Activated naive CD4-positive, alpha-beta T cell treated with anti-CD3 and anti-CD28 coated beads, Interleukin-2, amount 50 U/mL, for 72 hours (primary cell): Measurements from ENCODE around the gene TSHZ2. TPM values are rescaled to one million over a fixed set of nuclear protein-coding genes. Genes with fewer than 3 reads are reported as not detected.

ENCODE experiments used
- ATAC-seq, 2 donors: fragments of 150-1000 bp; cut with Tn5 transposase; 2 replicates each; pipeline ENCODE4 v1.10.0; 2021; ENCODE audit warnings: mild to moderate bottlenecking in 2 of 2, moderate library complexity in 2 of 2
- DNase-seq, 2 donors: peaks; one replicate each; pipeline ENCODE4 v3.0.0; 2021 to 2022; ENCODE audit warnings: low spot score in 2 of 2
- H3K27ac Mint-ChIP-seq, 2 donors: one replicate each; pipeline ENCODE4 v1.8.0; 2022; ENCODE audit warnings: mild to moderate bottlenecking in 2 of 2, mixed read lengths in 2 of 2
- H3K36me3 Mint-ChIP-seq, 2 donors: one replicate each; pipeline ENCODE4 v1.8.0; 2022; ENCODE audit warnings: mixed read lengths in 2 of 2
- H3K9me3 Mint-ChIP-seq, 2 donors: one replicate each; pipeline ENCODE4 v1.8.0; 2022; ENCODE audit warnings: mixed read lengths in 2 of 2
- total RNA-seq, 2 donors: library from RNA; stranded (reverse); gene quantifications; one replicate each; pipeline ENCODE4 v1.2.3, GENCODE V29; 2022

Gene TSHZ2
- total RNA-seq, 2 donors from 2014 or later, result 31.4 to 91.0 TPM

GRCh38 chr20:53027089-53027488 lies 54.9 kb downstream of the TSHZ2 start:
- DNase-seq, result no peak
- Mint-ChIP-seq H3K9me3 (peaks cover 4 to 9% of the 10 kb centered on the region in 2 donors), H3K36me3 (peaks cover 14 to 59% of the 10 kb centered on the region in 2 donors), H3K27ac (peak overlapping the region; percentile 74 to 96)
- ATAC-seq, result no peak

- peak; percentile 74 to 77 for ATAC-seq
- H3K27ac Mint-ChIP-seq, result peak overlapping the region; percentile 74 to 96
- peak in 1 of 2 donors; percentile 61 for DNase-seq
- H3K36me3 Mint-ChIP-seq, result peaks cover 14 to 62% of the 10 kb centered on the region in 2 donors
- peaks cover 4 to 9% of the 10 kb centered on the region in 2 donors for H3K9me3 Mint-ChIP-seq
These were observed 56.3 kb downstream of the TSHZ2 start for GRCh38 chr20:53028337-53029007.

- Mint-ChIP-seq H3K36me3 (peaks cover 14 to 62% of the 10 kb centered on the region in 2 donors), H3K9me3 (peaks cover 4 to 9% of the 10 kb centered on the region in 2 donors), H3K27ac (peak overlapping the region; percentile 64 to 96)
- DNase-seq (no peak), ATAC-seq (no peak)
These were observed 57.9 kb downstream of the TSHZ2 start for GRCh38 chr20:53030061-53030460.

- Mint-ChIP-seq H3K27ac (no peak overlapping the region), H3K36me3 (peaks cover 14 to 52% of the 10 kb centered on the region in 2 donors), H3K9me3 (peaks cover 4 to 9% of the 10 kb centered on the region in 2 donors)
- DNase-seq (no peak), ATAC-seq (no peak)
These were observed 59.9 kb downstream of the TSHZ2 start for GRCh38 chr20:53032046-53032445.

- ATAC-seq (no peak), DNase-seq (no peak)
- peak overlapping the region in 1 of 2 donors; percentile 72 for H3K27ac Mint-ChIP-seq
- H3K9me3 Mint-ChIP-seq, result peaks cover under 1 to 5% of the 10 kb centered on the region in 2 donors
- peaks cover 10 to 52% of the 10 kb centered on the region in 2 donors for H3K36me3 Mint-ChIP-seq
These were observed 60.3 kb downstream of the TSHZ2 start for GRCh38 chr20:53032478-53032932.

GRCh38 chr20:53033176-53033575 lies 61.0 kb downstream of the TSHZ2 start:
- Mint-ChIP-seq H3K27ac (no peak overlapping the region), H3K9me3 (no peaks in the 10 kb centered on the region), H3K36me3 (peaks cover 6 to 52% of the 10 kb centered on the region in 2 donors)
- DNase-seq, result no peak
- no peak for ATAC-seq

- peak; percentile 69 to 86 for ATAC-seq
- H3K9me3 Mint-ChIP-seq, result peaks cover 0 to 6% of the 10 kb centered on the region in 2 donors
These were observed 62.7 kb downstream of the TSHZ2 start for GRCh38 chr20:53034899-53035298.

GRCh38 chr20:53036992-53037391 lies 64.8 kb downstream of the TSHZ2 start:
- Mint-ChIP-seq H3K27ac (no peak overlapping the region), H3K36me3 (peaks cover 6 to 63% of the 10 kb centered on the region in 2 donors), H3K9me3 (peaks cover 0 to 6% of the 10 kb centered on the region in 2 donors)
- DNase-seq, result no peak
- ATAC-seq, result no peak

More at GRCh38 chr20:53034899-53035298, 62.7 kb downstream of the TSHZ2 start:
- DNase-seq, result peak in 1 of 2 donors; percentile 28
- peak overlapping the region; percentile 75 to 94 for H3K27ac Mint-ChIP-seq
- H3K36me3 Mint-ChIP-seq, result peaks cover 6 to 56% of the 10 kb centered on the region in 2 donors

GRCh38 chr20:53037621-53038020 lies 65.5 kb downstream of the TSHZ2 start:
- Mint-ChIP-seq H3K36me3 (peaks cover 6 to 64% of the 10 kb centered on the region in 2 donors), H3K9me3 (peaks cover 0 to 6% of the 10 kb centered on the region in 2 donors), H3K27ac (peak overlapping the region in 1 of 2 donors; percentile 39)
- DNase-seq, result no peak
- ATAC-seq, result no peak

- Mint-ChIP-seq H3K36me3 (peaks cover 6 to 64% of the 10 kb centered on the region in 2 donors), H3K9me3 (peaks cover 0 to 6% of the 10 kb centered on the region in 2 donors), H3K27ac (peak overlapping the region in 1 of 2 donors; percentile 75)
- ATAC-seq (peak in 1 of 2 donors; percentile 51), DNase-seq (no peak)
These were observed 66.1 kb downstream of the TSHZ2 start for GRCh38 chr20:53038299-53038698.

GRCh38 chr20:53040693-53041589 lies 68.8 kb downstream of the TSHZ2 start:
- ATAC-seq, result no peak
- Mint-ChIP-seq H3K27ac (no peak overlapping the region), H3K36me3 (peaks cover 6 to 89% of the 10 kb centered on the region in 2 donors), H3K9me3 (peaks cover 0 to 6% of the 10 kb centered on the region in 2 donors)
- DNase-seq, result no peak

- no peak overlapping the region for H3K27ac Mint-ChIP-seq
- DNase-seq (no peak), ATAC-seq (no peak)
- H3K36me3 Mint-ChIP-seq, result peaks cover 6 to 95% of the 10 kb centered on the region in 2 donors
- H3K9me3 Mint-ChIP-seq, result peaks cover 0 to 6% of the 10 kb centered on the region in 2 donors
These were observed 70.4 kb downstream of the TSHZ2 start for GRCh38 chr20:53042521-53042920.

- H3K9me3 Mint-ChIP-seq, result peaks cover 0 to 9% of the 10 kb centered on the region in 2 donors
- ATAC-seq, result no peak
- H3K27ac Mint-ChIP-seq, result no peak overlapping the region
- no peak for DNase-seq
- H3K36me3 Mint-ChIP-seq, result peaks cover 6 to 93% of the 10 kb centered on the region in 2 donors
These were observed 72.1 kb downstream of the TSHZ2 start for GRCh38 chr20:53044296-53044695.

GRCh38 chr20:53045941-53046340 lies 73.8 kb downstream of the TSHZ2 start:
- peaks cover 5 to 89% of the 10 kb centered on the region in 2 donors for H3K36me3 Mint-ChIP-seq
- H3K9me3 Mint-ChIP-seq, result peaks cover 0 to 15% of the 10 kb centered on the region in 2 donors
- DNase-seq, result no peak
- H3K27ac Mint-ChIP-seq, result no peak overlapping the region
- ATAC-seq, result no peak

GRCh38 chr20:53047203-53047602 lies 75.0 kb downstream of the TSHZ2 start:
- H3K27ac Mint-ChIP-seq, result no peak overlapping the region
- H3K36me3 Mint-ChIP-seq, result peaks cover 5 to 87% of the 10 kb centered on the region in 2 donors
- peaks cover 0 to 19% of the 10 kb centered on the region in 2 donors for H3K9me3 Mint-ChIP-seq
- ATAC-seq (no peak), DNase-seq (no peak)

- DNase-seq, result no peak
- H3K27ac Mint-ChIP-seq, result peak overlapping the region in 1 of 2 donors; percentile 94
- H3K9me3 Mint-ChIP-seq, result peaks cover 0 to 19% of the 10 kb centered on the region in 2 donors
- no peak for ATAC-seq
- peaks cover 5 to 86% of the 10 kb centered on the region in 2 donors for H3K36me3 Mint-ChIP-seq
These were observed 76.2 kb downstream of the TSHZ2 start for GRCh38 chr20:53048387-53048786.

GRCh38 chr20:53050338-53050737 lies 78.2 kb downstream of the TSHZ2 start:
- Mint-ChIP-seq H3K27ac (peak overlapping the region; percentile 28 to 76), H3K36me3 (peaks cover 5 to 83% of the 10 kb centered on the region in 2 donors), H3K9me3 (peaks cover 0 to 19% of the 10 kb centered on the region in 2 donors)
- DNase-seq (no peak), ATAC-seq (peak; percentile 84 to 97)
